ENCODE data around the gene IL17A. TPM values are rescaled to one million over a fixed set of nuclear protein-coding genes. Genes with fewer than 3 reads are reported as not detected.

IL17A gene
- total RNA-seq, 1 donor from 2014 or later = not detected

DNA sequence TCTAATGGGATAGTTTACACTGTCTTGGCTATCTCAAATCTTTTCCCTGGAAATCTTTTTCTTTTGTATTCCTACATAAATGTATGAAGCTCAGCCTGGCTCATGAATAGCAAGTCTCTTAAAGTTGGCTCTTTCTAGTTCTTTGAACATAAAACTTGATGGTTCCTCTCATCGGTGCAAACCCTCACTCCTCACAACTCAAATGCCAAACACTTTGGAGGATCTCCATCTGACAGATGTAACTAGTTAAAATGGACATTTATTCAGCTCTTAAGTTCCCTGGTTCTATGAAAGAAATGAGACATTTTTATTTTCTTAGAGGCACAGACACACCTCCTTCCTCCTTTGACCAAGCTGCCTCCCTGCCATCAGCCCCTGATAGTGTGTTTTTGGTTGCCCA is 43.6 kb upstream of the IL17A start:
- Histone ChIP-seq H3K4me3 (no peak overlapping the region), H3K27me3 (no peaks in the 10 kb centered on the region), H3K9me3 (no peaks in the 10 kb centered on the region), H3K27ac (no peak overlapping the region), H3K36me3 (no peaks in the 10 kb centered on the region), H3K4me1 (no peaks in the 10 kb centered on the region)
- no peak for ATAC-seq
- TF ChIP-seq, protein P1, sequence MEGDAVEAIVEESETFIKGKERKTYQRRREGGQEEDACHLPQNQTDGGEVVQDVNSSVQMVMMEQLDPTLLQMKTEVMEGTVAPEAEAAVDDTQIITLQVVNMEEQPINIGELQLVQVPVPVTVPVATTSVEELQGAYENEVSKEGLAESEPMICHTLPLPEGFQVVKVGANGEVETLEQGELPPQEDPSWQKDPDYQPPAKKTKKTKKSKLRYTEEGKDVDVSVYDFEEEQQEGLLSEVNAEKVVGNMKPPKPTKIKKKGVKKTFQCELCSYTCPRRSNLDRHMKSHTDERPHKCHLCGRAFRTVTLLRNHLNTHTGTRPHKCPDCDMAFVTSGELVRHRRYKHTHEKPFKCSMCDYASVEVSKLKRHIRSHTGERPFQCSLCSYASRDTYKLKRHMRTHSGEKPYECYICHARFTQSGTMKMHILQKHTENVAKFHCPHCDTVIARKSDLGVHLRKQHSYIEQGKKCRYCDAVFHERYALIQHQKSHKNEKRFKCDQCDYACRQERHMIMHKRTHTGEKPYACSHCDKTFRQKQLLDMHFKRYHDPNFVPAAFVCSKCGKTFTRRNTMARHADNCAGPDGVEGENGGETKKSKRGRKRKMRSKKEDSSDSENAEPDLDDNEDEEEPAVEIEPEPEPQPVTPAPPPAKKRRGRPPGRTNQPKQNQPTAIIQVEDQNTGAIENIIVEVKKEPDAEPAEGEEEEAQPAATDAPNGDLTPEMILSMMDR (IDR thresholded peaks at IDR 0.05) = no peak
- intact Hi-C loops (cut with DNase I) = no loop called here
- DNase-seq = no peak

DNA sequence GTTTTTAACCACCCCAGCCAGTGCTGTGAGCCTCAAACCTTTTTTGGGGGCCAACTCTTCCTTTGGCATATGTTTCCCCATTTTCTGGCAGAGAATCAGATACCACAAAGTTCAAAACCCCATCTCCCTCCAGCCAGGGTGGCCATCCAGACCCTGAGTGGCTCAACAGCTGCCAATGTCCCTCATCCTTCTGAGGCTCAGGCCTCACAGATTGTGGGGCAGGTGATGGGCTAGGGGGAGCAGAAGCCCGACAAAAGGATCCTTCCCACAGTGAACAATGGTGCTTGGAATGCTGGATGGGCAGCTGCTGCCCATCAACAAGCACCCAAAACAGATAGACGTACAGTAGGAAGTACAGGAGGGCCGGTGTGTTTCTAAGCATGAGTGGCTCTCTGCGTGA is 42.6 kb upstream of the IL17A start:
- no peak overlapping the region for H3K4me3 ChIP-seq
- H3K36me3 ChIP-seq = no peaks in the 10 kb centered on the region
- intact Hi-C loops (cut with DNase I) = no loop called here
- no peaks in the 10 kb centered on the region for H3K9me3 ChIP-seq
- H3K27ac ChIP-seq = no peak overlapping the region
- no peaks in the 10 kb centered on the region for H3K27me3 ChIP-seq
- TF ChIP-seq, protein P1 (IDR thresholded peaks at IDR 0.05) = no peak
- no peaks in the 10 kb centered on the region for H3K4me1 ChIP-seq
- ATAC-seq (no peak), DNase-seq (no peak)

DNA sequence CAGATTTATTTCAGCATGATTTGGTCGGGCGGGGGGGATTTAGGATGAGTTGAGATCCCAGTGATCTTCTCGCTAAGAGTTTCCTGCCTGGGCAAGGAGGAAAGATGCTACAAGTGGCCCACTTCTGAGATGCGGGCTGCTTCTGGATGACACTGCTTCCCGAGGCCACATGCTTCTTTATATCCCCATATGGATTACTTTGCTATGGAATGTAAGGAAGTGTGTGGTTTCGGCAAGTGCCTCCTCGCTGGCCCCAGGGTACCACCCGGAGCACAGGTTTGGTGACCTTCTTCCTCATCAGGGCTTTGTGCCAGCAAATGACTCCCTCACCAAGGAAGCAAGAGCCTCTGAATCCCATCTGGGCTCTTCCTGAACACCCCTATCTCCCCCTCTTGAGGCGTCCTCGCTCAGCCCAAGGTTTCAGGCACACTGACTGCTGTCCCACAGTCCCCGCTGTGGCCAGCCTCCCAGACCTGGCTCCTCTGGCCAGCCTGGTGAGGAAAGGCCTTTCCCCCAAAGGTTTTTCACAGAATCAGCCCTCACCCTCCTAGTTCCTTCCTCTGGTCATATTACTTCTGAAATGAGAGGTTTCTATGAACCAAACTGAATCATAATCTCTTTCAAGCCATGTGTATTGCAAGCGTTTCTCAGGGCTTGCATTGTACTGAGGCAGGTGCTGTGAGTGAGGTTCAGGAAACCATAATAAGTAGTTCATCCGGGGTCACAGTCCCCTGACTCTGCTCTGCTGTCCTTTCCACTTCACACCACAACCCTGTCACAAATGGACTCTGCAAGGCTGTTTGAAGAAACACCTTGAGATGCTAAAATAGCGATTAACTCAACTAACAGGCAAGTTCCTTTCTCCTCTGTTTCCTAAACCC is 41.7 kb upstream of the IL17A start:
- H3K27me3 ChIP-seq = no peaks in the 10 kb centered on the region
- no peak for DNase-seq
- H3K27ac ChIP-seq = no peak overlapping the region
- intact Hi-C loops (cut with DNase I) = no loop called here
- no peaks in the 10 kb centered on the region for H3K9me3 ChIP-seq
- no peaks in the 10 kb centered on the region for H3K36me3 ChIP-seq
- TF ChIP-seq, protein P1 (IDR thresholded peaks at IDR 0.05) = no peak
- H3K4me1 ChIP-seq = no peaks in the 10 kb centered on the region
- ATAC-seq = no peak
- H3K4me3 ChIP-seq = no peak overlapping the region

DNA sequence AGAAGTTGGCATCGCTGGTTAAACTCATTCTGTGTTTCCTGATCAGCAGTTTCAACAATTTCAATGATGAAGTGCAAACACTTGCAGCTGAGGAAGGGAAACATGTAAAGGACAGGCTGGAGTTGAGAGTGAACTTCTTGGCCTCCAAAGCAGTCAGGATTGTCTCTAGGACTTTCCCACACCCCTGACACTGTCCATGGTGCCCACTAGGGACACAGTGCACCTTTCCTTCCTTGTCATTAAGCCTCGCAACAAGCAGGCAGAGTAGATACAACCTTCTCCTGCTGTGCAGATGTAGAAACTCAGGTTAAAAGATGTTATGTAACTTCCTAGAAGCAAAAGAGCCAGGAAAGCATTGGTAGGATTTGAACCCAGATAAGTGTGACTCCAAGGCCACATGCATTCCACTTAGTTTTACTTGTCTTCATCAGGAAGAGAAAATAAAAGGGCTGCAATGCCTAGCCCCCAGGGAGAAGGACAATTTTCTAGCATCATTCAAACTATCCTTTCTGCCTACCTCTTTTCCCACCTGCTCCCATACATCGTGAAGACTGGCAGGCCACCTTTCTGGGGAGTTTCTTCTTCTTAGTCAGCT is 39.2 kb upstream of the IL17A start:
- intact Hi-C loops (cut with DNase I) = no loop called here
- Histone ChIP-seq H3K36me3 (no peaks in the 10 kb centered on the region), H3K9me3 (no peaks in the 10 kb centered on the region), H3K4me1 (no peaks in the 10 kb centered on the region), H3K27ac (no peak overlapping the region), H3K27me3 (no peaks in the 10 kb centered on the region), H3K4me3 (no peak overlapping the region)
- DNase-seq (no peak), ATAC-seq (no peak)
- TF ChIP-seq, protein P1 (IDR thresholded peaks at IDR 0.05) = no peak

DNA sequence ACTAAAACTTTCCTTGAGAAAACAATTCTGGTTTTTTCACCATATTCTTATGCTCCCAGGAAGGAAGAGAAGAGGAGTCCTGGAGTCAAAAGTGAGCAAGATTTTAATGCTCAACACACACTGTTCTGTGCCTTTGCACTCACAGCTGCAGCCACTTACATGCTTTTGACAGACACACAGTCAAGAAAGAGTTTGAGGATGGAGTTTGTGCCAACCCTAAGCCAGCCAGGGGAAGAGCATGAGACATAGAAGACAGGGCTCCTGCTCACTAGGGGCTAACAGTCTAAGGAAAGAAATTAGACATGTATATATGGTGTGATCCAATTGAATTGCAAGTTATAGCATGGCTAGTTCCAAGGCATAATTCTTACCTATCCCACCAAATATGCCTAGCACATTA is 37.1 kb upstream of the IL17A start:
- intact Hi-C loops (cut with DNase I) = no loop called here
- no peak for DNase-seq

More for the DNA sequence above, 37.1 kb upstream of the IL17A start:
- no peaks in the 10 kb centered on the region for H3K27me3 ChIP-seq
- H3K4me1 ChIP-seq = no peaks in the 10 kb centered on the region
- H3K27ac ChIP-seq = no peak overlapping the region
- TF ChIP-seq, protein P1 (IDR thresholded peaks at IDR 0.05) = no peak
- H3K36me3 ChIP-seq = no peaks in the 10 kb centered on the region
- no peak for ATAC-seq
- no peak overlapping the region for H3K4me3 ChIP-seq
- H3K9me3 ChIP-seq = no peaks in the 10 kb centered on the region
